Choroid plexus epithelial cell (primary cell): ENCODE data around the gene SATB2.
A peak's percentile ranks its signal among the peaks of the same experiment; 100 is the strongest.

Experiments used
- DNase-seq: peaks from one replicate; pipeline ENCODE4 v3.0.0-alpha.2; 2010; ENCODE audit warnings: low read depth
- H3K4me3 ChIP-seq: 2 replicates; pipeline ENCODE4 v1.5.1; 2011; ENCODE audit warnings: low read depth, mild to moderate bottlenecking, control low read depth, low read length, moderate library complexity
- TF ChIP-seq, protein P1 (sequence below): conservative IDR thresholded peaks from 2 replicates; pipeline ENCODE4 v1.5.1; 2011; ENCODE audit warnings: low read depth, mild to moderate bottlenecking, control low read depth, inconsistent platforms, low read length, moderate library complexity

SATB2 gene

DNA sequence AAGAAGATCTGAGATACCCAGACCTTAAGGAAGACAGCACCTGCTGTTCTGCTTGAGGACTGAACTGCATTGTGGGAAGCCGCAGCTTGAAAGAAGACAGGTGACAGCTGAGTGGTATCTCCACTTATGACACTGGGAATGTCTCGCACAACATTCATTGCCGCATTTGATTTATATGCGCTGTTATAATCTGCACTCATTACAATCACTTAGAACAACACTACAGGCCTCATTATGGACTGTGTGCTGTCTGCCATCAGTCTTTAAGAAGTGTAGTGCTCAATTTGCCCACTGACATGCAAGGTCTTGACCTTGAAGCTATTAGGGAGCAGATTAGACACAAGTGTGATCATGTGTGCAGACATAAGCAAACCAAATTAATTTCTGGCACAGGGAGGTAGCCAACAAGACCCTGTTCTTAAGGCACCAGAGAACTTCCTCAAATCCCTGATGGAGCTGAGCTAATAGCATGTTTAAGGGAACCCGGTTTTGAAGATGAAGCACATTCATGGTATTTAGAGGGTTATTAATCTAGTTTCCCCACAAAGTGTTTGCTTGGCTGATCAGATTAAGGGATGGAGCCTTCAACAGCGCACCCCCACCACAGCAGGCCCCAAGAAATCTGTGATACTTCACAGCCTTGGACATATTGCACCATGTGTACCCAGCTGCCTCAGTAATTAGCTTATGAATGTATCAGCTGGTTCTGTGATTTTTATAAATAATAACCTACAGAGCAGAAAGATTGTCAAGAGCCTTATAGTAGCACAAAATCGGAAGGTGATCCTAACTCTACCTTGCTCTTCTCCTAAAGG lies 146.8 kb downstream of the SATB2 start:
- TF ChIP-seq, protein P1, sequence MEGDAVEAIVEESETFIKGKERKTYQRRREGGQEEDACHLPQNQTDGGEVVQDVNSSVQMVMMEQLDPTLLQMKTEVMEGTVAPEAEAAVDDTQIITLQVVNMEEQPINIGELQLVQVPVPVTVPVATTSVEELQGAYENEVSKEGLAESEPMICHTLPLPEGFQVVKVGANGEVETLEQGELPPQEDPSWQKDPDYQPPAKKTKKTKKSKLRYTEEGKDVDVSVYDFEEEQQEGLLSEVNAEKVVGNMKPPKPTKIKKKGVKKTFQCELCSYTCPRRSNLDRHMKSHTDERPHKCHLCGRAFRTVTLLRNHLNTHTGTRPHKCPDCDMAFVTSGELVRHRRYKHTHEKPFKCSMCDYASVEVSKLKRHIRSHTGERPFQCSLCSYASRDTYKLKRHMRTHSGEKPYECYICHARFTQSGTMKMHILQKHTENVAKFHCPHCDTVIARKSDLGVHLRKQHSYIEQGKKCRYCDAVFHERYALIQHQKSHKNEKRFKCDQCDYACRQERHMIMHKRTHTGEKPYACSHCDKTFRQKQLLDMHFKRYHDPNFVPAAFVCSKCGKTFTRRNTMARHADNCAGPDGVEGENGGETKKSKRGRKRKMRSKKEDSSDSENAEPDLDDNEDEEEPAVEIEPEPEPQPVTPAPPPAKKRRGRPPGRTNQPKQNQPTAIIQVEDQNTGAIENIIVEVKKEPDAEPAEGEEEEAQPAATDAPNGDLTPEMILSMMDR = no peak
- DNase-seq = no peak

DNA sequence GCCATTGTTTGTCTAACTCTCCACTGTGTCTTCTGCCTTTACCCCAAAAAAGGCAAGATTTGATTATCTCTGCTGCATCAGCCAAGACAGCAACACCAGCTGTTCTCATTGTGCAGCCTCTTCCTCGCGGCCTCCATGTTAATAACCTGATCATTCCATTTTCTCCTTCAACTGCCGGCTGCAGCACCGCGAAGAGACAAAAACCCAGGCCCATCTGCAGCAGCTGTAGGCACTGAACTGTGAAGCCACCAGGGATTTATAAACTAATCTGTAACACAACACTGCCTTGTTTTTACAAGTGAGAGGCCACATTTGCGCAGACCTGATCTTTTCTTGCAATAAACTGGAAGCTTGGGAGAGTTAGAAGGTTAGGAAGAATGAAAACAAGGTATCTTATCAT lies 147.8 kb downstream of the SATB2 start:
- TF ChIP-seq, protein P1 = no peak
- no peak for DNase-seq
- no peak overlapping the region for H3K4me3 ChIP-seq

More for the DNA sequence above, 146.8 kb downstream of the SATB2 start:
- H3K4me3 ChIP-seq = no peak overlapping the region

DNA sequence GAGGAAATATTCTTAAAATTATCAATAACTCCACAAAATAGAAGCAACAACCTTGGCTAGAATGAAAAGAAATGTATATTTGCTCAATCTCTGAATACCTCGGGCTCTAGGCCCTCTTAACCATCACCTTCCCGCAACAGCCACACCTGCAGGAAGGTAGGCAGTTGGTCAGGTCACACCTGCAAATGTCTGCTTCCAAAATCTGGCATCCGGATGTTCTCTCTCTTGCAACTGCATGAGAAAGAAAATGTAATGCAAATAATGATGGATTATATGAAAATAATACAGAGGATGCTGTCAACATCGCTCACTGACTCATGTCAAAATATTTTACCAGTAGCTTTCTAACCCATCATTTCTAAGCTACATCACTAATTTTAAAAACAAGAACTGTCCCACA lies 148.3 kb downstream of the SATB2 start:
- no peak for DNase-seq
- TF ChIP-seq, protein P1 = no peak

DNA sequence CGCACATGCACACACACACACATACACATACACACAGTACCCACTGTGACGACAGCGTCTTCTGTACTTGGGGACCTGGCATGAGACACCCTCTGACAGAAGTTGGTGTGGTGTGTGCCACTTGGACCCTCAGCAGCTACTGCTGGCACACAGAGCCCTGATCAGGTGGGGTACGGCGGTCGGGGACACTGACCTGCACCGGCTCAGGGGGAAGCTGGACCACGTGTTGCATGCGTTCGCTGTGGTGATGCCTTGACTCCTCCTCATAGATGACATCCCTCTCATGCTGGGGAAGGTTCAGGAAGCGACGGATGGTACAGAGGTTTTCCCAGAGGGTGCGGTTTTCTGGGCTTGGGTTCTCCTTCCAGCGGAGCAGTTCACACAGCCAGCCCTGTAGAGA lies 149.2 kb downstream of the SATB2 start:
- TF ChIP-seq, protein P1 = no peak
- H3K4me3 ChIP-seq = no peak overlapping the region
- DNase-seq = no peak

More for the DNA sequence above, 148.3 kb downstream of the SATB2 start:
- H3K4me3 ChIP-seq = no peak overlapping the region

DNA sequence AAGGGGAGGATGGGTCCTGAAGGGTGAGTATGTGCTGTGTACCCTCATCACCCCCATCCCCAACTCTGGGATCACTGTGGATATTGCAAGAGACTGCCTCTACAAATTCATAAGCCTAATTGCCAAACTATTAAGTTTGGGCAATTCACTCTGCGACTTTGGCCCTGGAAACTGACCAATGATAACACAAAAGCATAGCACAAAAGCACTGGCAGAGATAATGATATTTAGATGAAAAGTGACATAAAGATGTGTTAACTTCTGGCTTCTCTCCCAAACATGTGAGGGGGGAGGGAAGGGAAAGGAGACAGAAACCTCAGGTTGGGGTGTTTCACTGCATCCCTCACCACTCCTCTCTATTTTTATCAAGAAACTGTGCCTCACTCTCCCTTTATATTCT lies 150.3 kb downstream of the SATB2 start:
- TF ChIP-seq, protein P1 = no peak
- DNase-seq = no peak
- H3K4me3 ChIP-seq = no peak overlapping the region

DNA sequence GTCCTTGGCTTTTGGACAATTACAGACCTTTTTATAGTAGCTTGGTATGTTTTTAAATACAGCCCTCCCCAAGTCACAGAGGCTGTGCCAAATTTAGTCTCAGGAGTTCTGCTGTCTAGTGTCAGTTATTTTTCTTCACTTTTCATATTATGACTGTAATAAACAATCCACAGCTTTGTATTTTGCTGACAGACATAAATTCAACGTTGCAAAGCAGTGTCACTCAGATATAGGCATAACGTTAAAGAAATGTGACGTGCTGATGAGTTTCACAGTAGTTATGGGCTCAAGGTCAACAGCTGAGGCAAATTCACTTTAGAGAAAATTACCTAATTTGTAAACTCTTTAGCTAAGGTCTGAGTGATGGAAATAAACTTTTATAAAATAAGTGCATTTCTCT lies 151.6 kb downstream of the SATB2 start:
- DNase-seq = no peak
- no peak overlapping the region for H3K4me3 ChIP-seq
- TF ChIP-seq, protein P1 = no peak

DNA sequence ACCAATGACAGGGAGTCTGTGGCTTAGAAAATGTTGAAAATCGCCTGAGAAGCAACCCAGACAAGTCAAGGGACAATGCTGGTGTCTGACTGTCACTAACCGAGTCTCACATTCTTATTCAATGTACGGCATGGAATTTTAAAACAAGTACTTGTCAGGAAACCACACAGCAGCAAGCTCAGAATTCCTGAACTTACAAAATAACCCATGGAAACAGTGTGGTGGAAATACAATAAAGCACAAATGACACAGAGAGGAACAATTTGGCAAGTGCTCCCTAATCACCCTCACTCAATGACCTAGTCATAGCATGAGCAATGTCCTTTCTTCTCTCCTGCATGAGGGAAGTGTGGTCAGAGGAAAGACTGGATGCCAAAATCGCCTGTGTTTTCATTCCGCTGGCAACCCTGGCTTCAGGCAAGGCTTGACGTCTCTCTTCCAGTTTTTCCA lies 154.0 kb downstream of the SATB2 start:
- TF ChIP-seq, protein P1 = no peak
- H3K4me3 ChIP-seq = no peak overlapping the region
- DNase-seq = peak; percentile 67
